ENCODE measurements around the gene RHOA. TPM values are rescaled to one million over a fixed set of nuclear protein-coding genes. Genes with fewer than 3 reads are reported as not detected.

Gene RHOA
- total RNA-seq, 6 experiments from 2014 or later: 142 to 251 (median 171) TPM

- H3K9me3 ChIP-seq: no peaks in the 10 kb centered on the region
- no peaks in the 10 kb centered on the region for H3K27me3 ChIP-seq
- DNase-seq (no peak), ATAC-seq (no peak)
- WGBS (ENCODE audit: insufficient coverage, low coverage, low lambda C conversion rate, missing lambda C conversion rate): 83% methylated on average over 1 of the region's 1 CpG
- H3K4me3 ChIP-seq: no peak overlapping the region
- H3K4me1 ChIP-seq: no peaks in the 10 kb centered on the region
- H3K27ac ChIP-seq: no peak overlapping the region
- H3K36me3 ChIP-seq: peaks cover 0 to 59% (median 11%) of the 10 kb centered on the region in 4 donors
- intact Hi-C loops (cut with DNase I): no loop called here
- no peak for TF ChIP-seq CTCF (IDR thresholded peaks at IDR 0.05)
- TF ChIP-seq POLR2A (IDR thresholded peaks at IDR 0.05): no peak
Measured at GRCh38 chr3:49310677-49311076, 101.1 kb downstream of the RHOA start.

Other genes starting within 250 kb of the RHOA start
- 10 to 100 TPM in 2 of 6 experiments, 1 to 10 TPM in 4; 8.0 to 18.9 (median 8.6) TPM for gene CCDC71, start 245.6 kb downstream of the RHOA start, total RNA-seq
- gene KLHDC8B, start 240.4 kb downstream of the RHOA start, total RNA-seq: 10 to 100 TPM; 10.4 to 15.2 (median 11.5) TPM
- 1 to 10 TPM; 1.6 to 2.3 (median 2.0) TPM for gene C3orf62, start 134.7 kb downstream of the RHOA start, total RNA-seq
- gene USP4, start 71.9 kb downstream of the RHOA start, total RNA-seq: 10 to 100 TPM; 10.0 to 26.3 (median 22.2) TPM
- gene GPX1, start 53.6 kb downstream of the RHOA start, total RNA-seq: 100 to 1,000 TPM; 127 to 455 (median 278) TPM
- gene TCTA, start 447 bp upstream of the RHOA start, total RNA-seq: 10 to 100 TPM; 15.9 to 26.0 (median 19.4) TPM
- gene AMT, start 10.5 kb upstream of the RHOA start, total RNA-seq: 10 to 100 TPM in 5 of 6 experiments, 1 to 10 TPM in 1; 8.4 to 52.0 (median 31.3) TPM
- 10 to 100 TPM in 2 of 6 experiments, 1 to 10 TPM in 4; 2.2 to 13.1 (median 8.3) TPM for gene NICN1, start 17.3 kb upstream of the RHOA start, total RNA-seq
- 10 to 100 TPM; 54.5 to 92.5 (median 65.2) TPM for gene DAG1, start 58.3 kb upstream of the RHOA start, total RNA-seq
- under 1 TPM; 0.31 to 0.68 (median 0.50) TPM for gene BSN, start 142.5 kb upstream of the RHOA start, total RNA-seq

All from right lobe of liver (tissue), 6 donors.